Motor neuron (in vitro differentiated cells): ENCODE results near the gene ZNF850. TPM values are rescaled to one million over a fixed set of nuclear protein-coding genes. Genes with fewer than 3 reads are reported as not detected.
"Not testable (repeated sequence)": the region's sequence is repeated elsewhere in the genome, so short reads cannot be mapped to it uniquely, and the experiment has no call there.

Experiments used
- ATAC-seq, 8 experiments: fragments of 200-7000 bp; cut with Tn5 transposase; replicated peaks in 6 of 8; 2 replicates each; pipeline ENCODE4 v1.8.0; 2021; ENCODE audit warnings: mild to moderate bottlenecking in 8 of 8, moderate library complexity in 8 of 8
- H3K27ac ChIP-seq, 2 donors: fragments of 250-450 bp; sonication (Bioruptor Pico); 2 replicates each; pipeline ENCODE4 v1.9.0; 2021; ENCODE audit warnings: antibody characterized with exemption in 2 of 2, mild to moderate bottlenecking in 2 of 2, moderate library complexity in 1 of 2
- H3K4me1 ChIP-seq, 2 donors: fragments of 250-450 bp; sonication (Bioruptor Pico); replicated peaks in 1 of 2; 2 replicates each; pipeline ENCODE4 v1.6.1; 2021; ENCODE audit warnings: antibody characterized with exemption in 2 of 2, mild to moderate bottlenecking in 2 of 2, moderate library complexity in 1 of 2
- H3K4me3 ChIP-seq, 5 donors: fragments of 250-450 bp; sonication (Bioruptor Pico); 2 replicates each; pipeline ENCODE4 v1.9.0; 2021; ENCODE audit warnings: antibody characterized with exemption in 5 of 5, mild to moderate bottlenecking in 5 of 5, moderate library complexity in 4 of 5
- whole genome bisulfite sequencing, 10 experiments: fragments of 450-650 bp; shearing (Covaris generic); methylation state at CpG; one replicate each; pipeline ENCODE4 v1.0.0; 2022; 5-methylcytosine and 5-hydroxymethylcytosine counted together
- in situ Hi-C, 9 experiments: fragments of 400-800 bp; cut with MboI; loops; one replicate each; pipeline ENCODE4 v1.15.0; 2021; ENCODE audit warnings: low sequenced_read_pairs in 9 of 9, low pct_unique_long_range_greater_than_20kb in 2 of 9; ENCODE audit not compliant: unreplicated experiment in 9 of 9
- total RNA-seq, 8 experiments: library from RNA; unstranded; fragments of 300-600 nt; gene quantifications; 2 replicates each; pipeline versions ENCODE4 v1.2.3 to v1.2.4, GENCODE V29; 2022

Gene ZNF850
- total RNA-seq, 8 experiments from 2014 or later = 0.41 to 4.2 (median 1.9) TPM

DNA sequence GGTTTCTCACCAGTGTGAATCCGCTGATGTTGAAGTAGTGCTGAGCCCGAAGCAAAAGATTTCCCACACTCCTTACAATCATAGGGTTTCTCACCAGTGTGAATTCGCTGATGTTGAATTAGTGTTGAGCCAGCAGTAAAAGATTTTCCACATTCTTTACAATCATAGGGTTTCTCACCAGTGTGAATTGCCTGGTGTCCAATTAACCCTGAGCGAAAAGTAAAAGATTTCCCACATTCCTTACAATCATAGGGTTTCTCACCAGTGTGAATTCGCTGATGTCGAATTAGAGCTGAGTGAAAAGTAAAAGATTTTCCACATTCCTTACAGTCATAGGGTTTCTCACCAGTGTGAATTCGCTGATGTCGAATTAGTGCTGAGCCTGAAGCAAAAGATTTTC, 23.0 kb downstream of the ZNF850 start:
- WGBS, 10 experiments = 85 to 100% (median 95%) methylated on average over 3 to 8 of the region's 8 CpGs
- ATAC-seq, in situ Hi-C loops, H3K27ac ChIP-seq, H3K4me1 ChIP-seq, H3K4me3 ChIP-seq: not testable (repeated sequence)

DNA sequence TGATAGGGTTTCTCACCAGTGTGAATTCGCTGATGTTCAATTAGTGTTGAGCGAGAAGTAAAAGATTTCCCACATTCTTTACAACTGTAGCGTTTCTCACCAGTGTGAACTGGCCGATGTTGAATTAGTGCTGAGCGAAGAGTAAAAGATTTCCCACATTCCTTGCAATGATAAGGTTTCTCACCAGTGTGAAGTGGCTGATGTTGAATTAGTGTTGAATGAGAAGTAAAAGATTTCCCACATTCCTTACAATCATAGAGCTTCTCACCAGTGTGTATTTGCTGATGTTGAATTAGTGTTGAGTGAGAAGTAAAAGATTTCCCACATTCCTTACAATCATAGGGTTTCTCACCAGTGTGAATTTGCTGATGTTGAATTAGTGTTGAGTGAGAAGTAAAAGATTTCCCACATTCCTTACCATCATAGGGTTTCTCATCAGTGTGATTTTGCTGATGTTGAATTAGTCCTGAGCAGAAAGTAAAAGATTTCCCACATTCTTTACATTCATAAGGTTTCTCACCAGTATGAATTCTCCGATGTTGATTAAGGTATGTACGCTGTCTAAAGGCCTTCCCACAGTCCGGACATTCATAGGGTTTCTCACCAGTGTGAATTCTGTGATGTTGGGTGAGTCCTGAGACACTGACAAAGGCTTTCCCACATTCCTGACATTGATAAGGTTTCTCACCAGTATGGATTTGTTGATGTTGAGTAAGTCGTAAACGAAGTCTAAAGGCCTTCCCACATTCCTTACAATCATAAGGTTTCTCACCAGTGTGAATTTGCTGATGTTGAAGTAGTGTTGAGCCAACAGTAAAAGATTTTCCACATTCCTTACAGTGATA, 24.0 kb downstream of the ZNF850 start:
- H3K4me1 ChIP-seq = no peaks in the 10 kb centered on the region
- WGBS, 10 experiments = 89 to 100% (median 98%) methylated on average over 1 to 10 of the region's 10 CpGs
- in situ Hi-C loops = no loop called here
- H3K27ac ChIP-seq = no peak overlapping the region
- ATAC-seq = no peak
- no peak overlapping the region for H3K4me3 ChIP-seq

DNA sequence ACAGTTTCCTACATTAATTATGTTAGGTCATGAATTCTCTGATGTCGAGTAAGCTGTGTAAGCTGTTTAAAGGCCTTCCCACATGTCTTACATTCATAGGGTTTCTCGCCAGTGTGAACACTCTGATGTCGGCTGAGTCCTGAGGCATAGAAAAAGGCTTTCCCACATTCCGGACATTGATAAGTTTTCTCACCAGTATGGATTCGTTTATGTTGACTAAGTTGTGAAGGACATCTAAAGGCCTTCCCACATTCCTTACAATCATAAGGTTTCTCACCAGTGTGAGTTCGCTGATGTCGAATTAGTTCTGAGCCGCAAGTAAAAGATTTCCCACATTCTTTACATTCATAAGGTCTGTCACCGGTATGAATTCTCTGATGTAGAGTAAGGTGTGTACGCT, 24.9 kb downstream of the ZNF850 start:
- no peak overlapping the region for H3K4me3 ChIP-seq
- H3K27ac ChIP-seq = no peak overlapping the region
- no peaks in the 10 kb centered on the region for H3K4me1 ChIP-seq
- ATAC-seq = no peak
- in situ Hi-C loops = no loop called here
- WGBS, 10 experiments = 86 to 100% (median 96%) methylated on average over 1 to 10 of the region's 10 CpGs

DNA sequence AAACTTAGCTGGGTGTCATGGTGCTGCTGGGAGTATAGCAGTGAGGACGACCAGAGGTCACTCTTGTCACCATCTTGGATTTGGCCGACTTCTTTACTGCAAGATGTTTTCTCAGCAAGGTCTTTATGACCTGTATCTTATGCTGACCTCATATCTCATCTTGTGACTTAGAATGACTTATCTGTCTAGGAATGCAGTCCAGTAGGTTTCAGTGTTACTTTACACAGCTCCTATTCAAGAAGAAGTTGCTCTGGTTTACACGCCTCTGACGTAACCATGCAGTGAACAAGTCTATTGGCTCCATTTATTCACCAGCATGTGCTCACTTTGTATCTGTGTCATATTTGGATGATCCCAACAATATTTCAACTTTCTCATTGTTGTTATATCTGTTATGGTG, 26.7 kb downstream of the ZNF850 start:
- H3K27ac ChIP-seq = no peak overlapping the region
- H3K4me1 ChIP-seq = no peaks in the 10 kb centered on the region
- ATAC-seq = no peak
- in situ Hi-C loops = no loop called here
- H3K4me3 ChIP-seq = no peak overlapping the region
- WGBS, 10 experiments = 82 to 100% (median 93%) methylated on average over 2 to 4 of the region's 4 CpGs; no CpG with 5 or more reads in 3 of the 10 experiments

DNA sequence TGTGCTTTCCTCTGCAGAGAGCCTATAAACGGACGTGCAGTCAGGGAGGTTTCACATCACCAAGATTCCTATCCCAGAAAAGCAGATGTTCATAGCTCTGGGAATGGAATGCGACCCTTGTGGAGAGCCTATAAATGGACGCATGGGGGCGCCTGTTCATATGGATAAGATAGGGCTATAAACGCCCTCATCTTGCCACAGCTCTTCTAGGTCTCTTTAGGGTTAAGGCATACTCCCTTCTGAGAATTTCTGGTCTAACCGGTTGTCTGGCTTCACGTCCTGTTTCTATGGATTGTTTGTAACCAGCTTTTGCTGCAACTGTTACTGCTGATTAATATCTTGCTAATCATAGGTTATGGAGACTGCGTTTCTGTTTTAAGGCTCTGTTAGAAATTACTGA, 36.4 kb downstream of the ZNF850 start:
- H3K4me3 ChIP-seq, H3K4me1 ChIP-seq, ATAC-seq, in situ Hi-C loops, H3K27ac ChIP-seq: not testable (repeated sequence)
- 7 to 97% (median 82%) methylated on average over 2 to 7 of the region's 9 CpGs; no CpG with 5 or more reads in 6 of the 10 experiments for WGBS, 10 experiments

DNA sequence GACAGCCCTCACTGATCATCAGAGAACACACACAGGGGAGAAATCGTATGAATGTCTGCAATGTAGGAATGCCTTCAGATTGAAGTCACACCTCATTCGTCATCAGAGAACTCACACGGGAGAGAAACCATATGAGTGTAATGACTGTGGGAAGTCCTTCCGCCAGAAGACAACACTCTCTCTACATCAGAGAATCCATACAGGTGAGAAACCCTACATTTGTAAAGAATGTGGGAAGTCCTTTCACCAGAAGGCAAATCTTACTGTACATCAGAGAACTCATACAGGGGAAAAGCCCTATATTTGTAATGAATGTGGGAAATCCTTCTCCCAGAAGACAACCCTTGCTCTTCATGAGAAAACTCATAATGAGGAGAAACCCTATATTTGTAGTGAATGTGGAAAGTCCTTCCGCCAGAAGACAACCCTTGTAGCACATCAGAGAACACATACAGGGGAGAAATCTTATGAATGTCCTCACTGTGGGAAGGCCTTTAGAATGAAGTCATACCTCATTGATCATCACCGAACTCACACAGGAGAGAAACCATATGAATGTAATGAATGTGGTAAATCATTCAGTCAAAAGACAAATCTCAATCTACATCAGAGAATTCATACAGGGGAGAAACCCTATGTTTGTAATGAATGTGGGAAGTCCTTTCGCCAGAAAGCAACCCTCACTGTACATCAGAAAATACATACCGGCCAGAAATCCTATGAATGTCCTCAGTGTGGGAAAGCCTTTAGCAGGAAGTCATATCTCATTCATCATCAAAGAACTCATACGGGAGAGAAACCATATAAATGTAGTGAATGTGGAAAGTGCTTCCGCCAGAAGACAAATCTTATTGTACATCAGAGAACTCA, 52.7 kb downstream of the ZNF850 start:
- no peak overlapping the region for H3K4me3 ChIP-seq
- no peaks in the 10 kb centered on the region for H3K4me1 ChIP-seq
- in situ Hi-C loops = no loop called here
- WGBS, 10 experiments = 91 to 100% (median 97%) methylated on average over 2 to 10 of the region's 10 CpGs
- no peak overlapping the region for H3K27ac ChIP-seq
- ATAC-seq = no peak

DNA sequence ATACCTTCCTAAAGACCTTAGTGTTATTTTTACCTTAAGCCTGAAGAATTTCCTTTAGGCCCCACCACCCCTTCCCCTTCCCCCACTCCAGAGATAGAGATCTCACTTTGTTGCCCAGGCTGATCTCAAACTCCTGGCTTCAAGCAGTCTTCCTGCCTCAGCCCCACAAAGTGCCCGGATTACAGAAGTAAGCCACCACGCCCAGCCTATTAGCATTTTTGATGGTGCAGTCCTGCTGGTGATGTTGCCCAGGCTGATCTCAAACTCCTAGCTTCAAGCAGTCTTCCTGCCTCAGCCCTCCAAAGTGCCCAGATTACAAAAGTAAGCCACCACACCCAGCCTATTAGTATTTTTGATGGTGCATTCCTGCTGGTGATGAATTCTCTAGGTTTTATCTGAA, 63.2 kb downstream of the ZNF850 start:
- WGBS, 10 experiments = 40 to 100% (median 94%) methylated on average over 1 to 2 of the region's 2 CpGs; no CpG with 5 or more reads in 6 of the 10 experiments
- peak in 1 of 8 experiments; percentile 54 for ATAC-seq
- Histone ChIP-seq H3K27ac (no peak overlapping the region), H3K4me3 (no peak overlapping the region), H3K4me1 (no peaks in the 10 kb centered on the region)
- in situ Hi-C loops = no loop called here

DNA sequence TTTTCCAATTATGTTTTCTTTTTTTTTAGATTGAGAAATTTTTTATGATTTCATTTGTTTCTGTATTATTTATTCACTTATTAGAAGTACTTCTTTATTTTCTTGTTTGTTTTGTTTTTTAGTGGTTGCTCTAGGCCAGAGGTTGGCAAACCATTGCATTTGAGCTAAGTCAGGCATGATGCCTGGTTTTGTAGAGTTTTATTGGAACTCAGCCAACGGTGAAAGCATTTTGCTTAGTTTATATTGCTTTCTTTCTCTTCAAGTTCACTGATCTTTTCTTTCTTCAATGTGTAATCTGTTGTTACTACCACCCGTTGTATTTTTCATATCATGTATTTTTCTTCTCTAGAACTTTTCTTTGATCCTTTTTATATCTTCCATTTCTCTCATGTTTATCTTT, 65.5 kb downstream of the ZNF850 start:
- in situ Hi-C loops = no loop called here
- H3K4me1 ChIP-seq = no peaks in the 10 kb centered on the region
- ATAC-seq = no peak
- H3K27ac ChIP-seq = no peak overlapping the region
- H3K4me3 ChIP-seq = no peak overlapping the region
- WGBS, 10 experiments = 38 to 100% (median 86%) methylated on average over 1 to 2 of the region's 2 CpGs

DNA sequence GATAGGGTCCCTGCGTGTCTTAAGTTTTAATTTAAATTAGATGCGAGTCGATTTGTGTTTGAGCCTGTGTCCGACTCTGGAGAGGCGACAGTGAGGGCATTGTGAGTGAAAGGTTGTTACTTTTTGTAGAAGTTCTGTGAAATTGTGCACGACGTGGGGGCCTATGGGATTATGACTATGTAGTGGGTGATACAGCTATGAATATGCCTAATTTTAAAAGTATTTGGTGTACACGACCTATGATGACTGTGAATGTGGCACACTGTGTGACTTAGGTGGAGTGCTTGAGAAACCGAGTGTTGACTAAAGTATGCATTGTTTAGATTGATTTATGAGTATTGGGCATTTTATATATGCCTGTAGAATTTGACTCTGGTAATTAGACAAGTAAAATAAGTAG, 84.5 kb downstream of the ZNF850 start:
- WGBS, 10 experiments = 0 to 63% (median 17%) methylated on average over 2 to 7 of the region's 9 CpGs
- in situ Hi-C loops = no loop called here
- Histone ChIP-seq H3K4me3 (peak overlapping the region; percentile 52 to 80 (median 68)), H3K27ac (peak overlapping the region in 1 of 2 donors; percentile 62), H3K4me1 (peaks cover 6 to 10% of the 10 kb centered on the region in 2 donors)
- no peak for ATAC-seq

DNA sequence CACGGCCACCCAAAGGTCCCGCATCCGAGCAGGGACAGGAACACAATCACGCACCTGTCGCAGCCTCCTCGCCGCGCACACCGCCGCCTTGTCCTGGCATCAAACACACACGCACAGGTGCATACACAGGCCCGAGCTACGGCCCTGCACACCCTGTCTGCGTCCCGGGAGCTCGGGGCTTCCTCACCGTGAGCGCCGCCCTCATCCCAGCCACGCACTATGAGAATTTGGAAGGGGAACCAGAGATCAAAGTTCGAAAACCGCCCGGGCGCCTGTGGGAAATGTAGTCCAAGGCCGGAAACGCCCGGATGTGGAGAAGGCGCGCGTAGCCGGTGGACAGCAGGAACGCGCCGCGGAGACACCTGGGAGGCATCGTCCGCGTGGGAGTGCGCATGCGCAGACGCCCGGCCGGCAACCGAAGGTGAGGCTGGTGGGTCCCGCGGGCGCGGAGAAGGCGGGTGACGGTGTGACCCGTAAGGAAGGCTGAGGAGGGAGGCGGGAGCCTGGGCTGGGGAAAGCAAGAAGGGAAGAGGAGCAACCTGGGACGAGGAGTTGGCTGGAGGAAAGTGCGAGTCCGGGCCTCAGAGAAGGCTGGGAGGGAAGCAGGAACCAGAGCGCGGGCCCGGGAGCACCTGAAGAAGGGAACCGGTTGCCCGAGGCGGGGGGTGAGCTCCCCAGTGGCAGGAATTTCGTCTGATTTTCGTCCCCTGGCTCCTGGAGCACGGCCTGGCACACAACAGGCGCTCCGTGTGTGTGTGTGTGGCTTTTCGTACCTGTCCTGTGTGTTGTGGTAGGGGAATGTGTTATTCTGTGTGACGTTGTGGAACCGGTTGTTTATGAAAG, 85.2 kb downstream of the ZNF850 start, which contains the start of gene ZNF567:
ZNF567 (plus strand) TSS at position 399 of the 843 bp plus-strand sequence. CDS start 7,256 bp downstream, outside the sequence.
- peak; percentile 94 to 98 (median 96) for ATAC-seq
- in situ Hi-C loops = no loop called here

DNA sequence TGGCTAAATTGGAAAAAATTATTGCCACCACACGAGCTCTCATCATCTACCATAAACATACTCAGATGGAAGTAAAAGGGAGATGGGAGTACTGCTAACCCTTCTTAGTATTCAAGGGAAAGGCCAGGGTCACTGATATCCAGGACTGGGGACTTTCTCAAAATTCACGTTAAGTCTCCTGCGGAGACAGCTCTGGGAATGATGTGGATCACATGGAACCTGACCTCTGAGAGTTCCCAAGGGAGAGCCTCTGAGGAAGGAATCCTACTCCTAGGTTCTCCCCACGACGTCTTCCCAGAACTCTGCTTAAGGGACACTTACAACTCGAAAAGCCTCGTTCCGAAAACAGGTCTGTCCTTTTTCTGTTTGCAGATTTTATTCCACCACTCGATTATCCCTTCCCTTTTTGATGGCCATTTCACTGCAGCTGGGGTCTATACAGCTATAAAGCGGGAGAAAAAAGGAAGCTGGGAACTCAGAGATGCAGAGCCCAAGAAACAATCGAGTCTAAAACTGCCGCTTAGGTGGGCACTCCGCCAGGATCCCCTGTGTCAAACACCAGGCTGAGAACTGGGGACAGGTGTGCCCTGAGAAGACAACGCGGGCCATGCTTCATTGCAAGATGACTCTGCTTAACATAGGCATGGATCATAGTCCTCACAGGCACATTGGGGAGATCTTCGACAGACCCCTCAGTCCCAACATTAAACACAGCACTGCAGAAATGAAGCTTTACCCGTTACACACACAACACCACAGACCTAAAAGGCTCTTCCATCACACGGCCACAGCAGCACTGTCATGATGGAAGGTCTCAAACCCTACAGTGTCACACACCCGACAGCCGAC, 86.0 kb downstream of the ZNF850 start:
- peaks cover 6 to 10% of the 10 kb centered on the region in 2 donors for H3K4me1 ChIP-seq
- H3K27ac ChIP-seq = peak overlapping the region in 1 of 2 donors; percentile 65
- ATAC-seq = peak in 4 of 8 experiments; percentile 25 to 56 (median 38)
- WGBS, 10 experiments = 0 to 48% (median 32%) methylated on average over 1 to 16 of the region's 20 CpGs; no CpG with 5 or more reads in 1 of the 10 experiments
- peak overlapping the region; percentile 52 to 80 (median 68) for H3K4me3 ChIP-seq
- in situ Hi-C loops = no loop called here

More for the DNA sequence above, 85.2 kb downstream of the ZNF850 start, which contains the start of gene ZNF567:
- H3K4me1 ChIP-seq = peaks cover 6 to 10% of the 10 kb centered on the region in 2 donors
- peak within 1 kb of the TSS; percentile 52 to 80 (median 68) for H3K4me3 ChIP-seq
- WGBS, 10 experiments = 0 to 4% (median 0%) methylated on average over 1 to 18 of the region's 69 CpGs; no CpG with 5 or more reads in 2 of the 10 experiments
- peak within 1 kb of the TSS; percentile 1 to 65 for H3K27ac ChIP-seq
